GM21515 (cell line): ENCODE data around the gene PPIE.
A peak's percentile ranks its signal among the peaks of the same experiment; 100 is the strongest.
"Not testable (repeated sequence)": the region's sequence is repeated elsewhere in the genome, so short reads cannot be mapped to it uniquely, and the experiment has no call there.

Experiments
- ATAC-seq: cut with Tn5 transposase; IDR thresholded peaks from one replicate; pipeline ENCODE4 v1.9.1; 2021; ENCODE audit not compliant: unreplicated experiment

Gene PPIE

GRCh38 chr1:39776886-39777285 lies 38.2 kb downstream of the PPIE start:
- no peak for ATAC-seq

DNA sequence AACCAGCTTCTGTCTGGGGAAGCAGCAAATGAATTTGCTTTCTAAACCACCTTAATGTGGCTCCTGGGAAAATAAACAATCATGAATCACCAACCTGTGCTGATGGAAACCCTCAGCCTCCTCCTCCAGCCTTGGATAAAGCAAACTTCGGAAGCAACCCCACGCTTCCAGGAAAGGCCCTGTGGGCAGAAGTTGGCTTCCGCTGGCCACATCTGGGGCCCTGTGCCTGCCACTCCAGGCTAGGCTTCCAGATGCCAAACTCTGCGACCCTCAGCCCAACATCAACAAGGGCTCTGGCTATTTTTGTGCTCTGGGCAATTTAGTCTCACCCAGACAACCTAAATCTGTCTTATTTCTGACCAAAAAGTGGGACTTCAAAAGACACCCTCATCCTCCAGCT lies 38.6 kb downstream of the PPIE start:
- ATAC-seq = no peak

GRCh38 chr1:39777896-39778295 lies 39.2 kb downstream of the PPIE start:
- ATAC-seq = not testable (repeated sequence)

GRCh38 chr1:39778463-39779099 lies 39.9 kb downstream of the PPIE start:
- not testable (repeated sequence) for ATAC-seq

DNA sequence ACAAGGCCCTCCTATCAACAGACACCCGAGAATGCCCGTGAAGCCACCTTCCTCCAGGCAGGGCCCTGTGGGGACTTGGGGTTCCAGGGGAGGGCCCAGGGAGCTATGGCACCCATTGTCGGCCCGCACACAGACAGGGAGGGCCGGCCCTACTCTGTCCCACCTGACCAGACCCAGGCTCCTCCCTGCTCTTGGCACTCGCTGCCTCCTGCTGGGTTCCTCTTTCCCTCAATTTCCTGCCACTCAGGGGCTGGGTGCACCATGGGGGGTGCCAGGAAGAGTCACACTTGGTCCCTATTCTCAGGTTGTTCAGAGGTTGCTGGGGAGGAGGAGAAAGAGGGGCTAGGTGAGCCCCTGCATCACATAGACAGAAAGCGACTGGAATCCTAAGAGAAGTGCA lies 40.5 kb downstream of the PPIE start:
- no peak for ATAC-seq

- no peak for ATAC-seq
Measured at GRCh38 chr1:39779821-39780220, 41.1 kb downstream of the PPIE start.

GRCh38 chr1:39781349-39781715 lies 42.6 kb downstream of the PPIE start:
- no peak for ATAC-seq

GRCh38 chr1:39782103-39782502 lies 43.4 kb downstream of the PPIE start:
- ATAC-seq = no peak

DNA sequence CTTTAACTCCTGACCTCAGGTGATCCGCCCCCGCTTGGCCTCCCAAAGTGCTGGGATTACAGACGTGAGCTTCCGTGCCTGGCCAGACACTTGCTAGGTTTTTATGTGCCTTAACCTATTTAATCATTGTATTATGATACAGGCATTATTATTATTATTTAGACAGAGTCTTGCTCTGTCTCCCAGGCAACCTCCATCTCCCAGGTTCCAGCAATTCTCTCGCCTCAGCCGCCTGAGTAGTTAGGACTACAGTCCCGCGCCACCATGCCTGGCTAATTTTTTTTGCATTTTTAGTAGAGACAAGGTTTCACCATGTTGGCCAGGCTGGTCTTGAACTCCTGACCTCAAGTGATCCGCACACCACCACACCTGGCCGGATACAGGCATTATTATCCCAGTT lies 44.0 kb downstream of the PPIE start:
- ATAC-seq = not testable (repeated sequence)

DNA sequence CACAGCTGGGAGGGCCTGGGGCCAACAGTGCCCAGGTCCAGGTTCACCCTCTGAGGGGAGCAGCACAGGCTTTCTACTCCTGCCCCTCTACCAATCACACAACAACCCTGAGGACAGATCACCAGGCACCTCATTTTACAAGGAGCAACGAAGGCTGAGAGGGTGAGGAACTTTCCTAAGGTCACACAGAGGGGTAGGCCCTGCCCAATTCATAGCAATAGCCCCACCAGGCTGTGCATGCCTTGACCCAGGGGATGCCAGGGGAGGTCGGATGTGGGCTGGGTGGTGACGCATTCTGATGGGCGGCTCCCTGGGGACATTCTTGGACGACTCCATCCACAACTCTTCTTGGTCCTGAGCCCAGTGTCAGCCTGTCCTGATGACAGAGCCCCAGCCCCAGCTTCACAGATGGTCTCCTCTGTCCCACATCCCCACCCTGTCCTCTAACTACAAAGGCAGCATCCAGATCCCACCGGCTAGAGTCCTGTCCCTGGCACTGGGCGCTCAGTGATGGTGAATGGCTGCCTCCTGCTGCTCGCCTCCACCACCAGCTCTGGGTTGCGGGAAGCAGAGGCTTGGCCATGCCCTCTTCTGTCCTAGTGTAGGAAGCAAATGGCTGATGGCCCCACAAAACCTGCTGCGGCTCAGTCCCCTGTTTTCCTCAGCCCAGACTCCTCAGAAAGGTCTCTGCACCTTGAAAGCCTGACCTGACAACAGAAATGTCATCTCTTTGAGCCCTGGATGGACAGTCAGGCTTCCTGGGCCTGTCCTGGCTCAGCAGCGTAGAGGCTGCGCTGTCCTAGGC lies 47.8 kb downstream of the PPIE start:
- not testable (repeated sequence) for ATAC-seq

GRCh38 chr1:39787108-39787375 lies 48.4 kb downstream of the PPIE start:
- ATAC-seq = not testable (repeated sequence)

GRCh38 chr1:39787468-39787867 lies 48.8 kb downstream of the PPIE start:
- no peak for ATAC-seq

DNA sequence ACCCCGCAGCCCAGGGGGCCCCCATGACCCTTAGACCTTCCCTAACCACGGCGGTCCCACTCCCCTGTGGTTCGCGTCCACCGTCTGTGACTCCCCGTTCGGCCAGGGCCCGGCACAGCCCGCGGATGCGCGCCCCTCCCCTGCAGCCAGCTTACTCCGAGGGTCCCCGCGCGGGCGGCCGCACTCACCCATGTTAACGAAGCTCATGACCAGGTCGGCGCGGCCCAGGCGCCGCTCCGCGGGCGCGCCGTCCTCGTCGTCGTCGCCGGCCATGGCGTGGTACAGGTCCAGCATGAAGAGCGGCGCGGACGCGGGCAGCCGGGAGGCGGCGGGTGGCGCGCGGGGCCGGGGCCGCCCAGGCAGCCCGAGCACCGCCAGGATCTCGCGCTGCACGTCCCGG lies 49.3 kb downstream of the PPIE start:
- not testable (repeated sequence) for ATAC-seq

GRCh38 chr1:39788426-39788757 lies 49.7 kb downstream of the PPIE start:
- ATAC-seq = peak; percentile 10

DNA sequence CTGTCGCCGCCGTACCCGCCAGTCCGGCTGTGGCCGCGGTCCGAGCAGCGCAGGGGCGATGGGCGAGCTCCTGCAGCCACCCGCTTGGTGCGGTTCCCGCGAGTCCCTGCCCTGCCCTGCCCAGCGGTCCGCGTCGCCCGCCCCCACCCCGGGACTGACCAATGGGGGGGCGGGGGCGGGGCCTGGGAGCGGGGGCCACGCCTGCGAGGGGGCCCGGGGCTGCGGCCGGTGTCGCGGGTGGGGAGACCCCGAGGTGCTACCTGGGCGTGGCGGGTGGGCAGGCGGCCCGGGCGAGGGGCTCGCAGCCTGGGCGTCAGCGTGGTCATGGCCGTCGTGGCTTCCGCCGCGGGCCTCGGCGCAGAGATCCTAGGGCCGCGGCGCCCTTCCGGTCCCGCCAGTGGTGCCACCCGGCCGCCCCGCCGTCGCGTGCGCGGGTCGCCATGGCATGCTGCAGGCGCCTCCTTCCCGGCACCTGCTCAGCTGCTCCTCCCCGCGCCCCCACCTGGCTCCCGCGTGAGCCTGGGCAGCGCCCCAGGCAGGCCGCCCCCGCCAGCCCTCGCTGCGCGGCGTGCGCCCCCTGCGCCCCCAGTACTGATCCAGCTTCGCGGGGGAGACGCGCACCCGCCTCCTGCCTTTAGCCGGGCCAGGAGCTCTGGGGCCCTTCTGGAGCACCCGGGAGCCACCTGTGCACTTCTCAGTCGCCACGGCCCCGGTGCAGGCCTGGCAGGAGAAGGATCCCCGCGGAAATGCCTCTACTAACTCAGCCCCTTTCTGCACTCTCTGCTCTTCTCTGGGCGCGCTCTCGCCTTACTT lies 50.3 kb downstream of the PPIE start, which contains the start of gene BMP8B:
TSS of gene BMP8B (minus strand) at position 108 of the 813 bp plus-strand sequence. CDS start 380 bp downstream, outside the sequence.
- ATAC-seq = peak; percentile 68

- ATAC-seq = no peak
Measured at GRCh38 chr1:39789571-39790110, 51.0 kb downstream of the PPIE start.

GRCh38 chr1:39791838-39792237 lies 53.2 kb downstream of the PPIE start:
- no peak for ATAC-seq

- ATAC-seq = no peak
Measured at GRCh38 chr1:39795651-39796050, 57.0 kb downstream of the PPIE start.

GRCh38 chr1:39798859-39799769 lies 60.4 kb downstream of the PPIE start:
- peak; percentile 87 for ATAC-seq

GRCh38 chr1:39799770-39800470 lies 61.2 kb downstream of the PPIE start:
- peak; percentile 57 for ATAC-seq
